SK-N-SH treated with all-trans-retinoic acid at 6 μM for 48 hours (cell line): ENCODE data around the gene CPT1A.

Experiments
- ATAC-seq: fragments of 200-7000 bp; cut with Tn5 transposase; 3 replicates; pipeline ENCODE4 v1.9.1; 2020; ENCODE audit warnings: mild to moderate bottlenecking, moderate library complexity
- ARNTL ChIP-seq: fragments of 450-650 bp; formaldehyde crosslinking; IDR thresholded peaks from 2 replicates; pipeline ENCODE4 v1.5.0; 2020; ENCODE audit warnings: low read depth, mild to moderate bottlenecking, moderate library complexity, borderline replicate concordance
- BACH2 ChIP-seq: fragments of 250-450 bp; sonication (Bioruptor Pico); IDR thresholded peaks from 2 replicates; pipeline ENCODE4 v1.9.0; 2021; ENCODE audit warnings: mild to moderate bottlenecking, borderline replicate concordance
- CSDC2 ChIP-seq: fragments of 250-450 bp; sonication (Bioruptor Pico); IDR thresholded peaks from 2 replicates; pipeline ENCODE4 v1.5.0; 2020; ENCODE audit warnings: mild to moderate bottlenecking, moderate library complexity
- ESRRG ChIP-seq: fragments of 250-450 bp; sonication (Bioruptor Pico); IDR thresholded peaks from 2 replicates; pipeline ENCODE4 v1.6.1; 2021; ENCODE audit warnings: mild to moderate bottlenecking
- GLIS3 ChIP-seq: fragments of 250-450 bp; sonication (Bioruptor Pico); IDR thresholded peaks from 2 replicates; pipeline ENCODE4 v1.5.0; 2020; ENCODE audit warnings: mild to moderate bottlenecking, moderate library complexity
- ISL1 ChIP-seq: fragments of 250-450 bp; sonication (Bioruptor Pico); IDR thresholded peaks from 2 replicates; pipeline ENCODE4 v2.1.2; 2022; ENCODE audit warnings: mild to moderate bottlenecking, moderate library complexity
- OSR1 ChIP-seq: fragments of 250-450 bp; sonication (Bioruptor Pico); IDR thresholded peaks from 2 replicates; pipeline ENCODE4 v1.8.0; 2022; ENCODE audit warnings: moderate library complexity, mild to moderate bottlenecking, inconsistent platforms
- PPARA ChIP-seq: fragments of 250-450 bp; sonication (Bioruptor Pico); IDR thresholded peaks from 2 replicates; pipeline ENCODE4 v1.5.0; 2020; ENCODE audit warnings: mild to moderate bottlenecking, borderline replicate concordance
- RARB ChIP-seq: fragments of 250-450 bp; sonication (Bioruptor Pico); IDR thresholded peaks from 2 replicates; pipeline ENCODE4 v1.8.0; 2021; ENCODE audit warnings: mild to moderate bottlenecking, moderate library complexity
- SNAI2 ChIP-seq: fragments of 250-450 bp; sonication (Bioruptor Pico); IDR thresholded peaks from 2 replicates; pipeline ENCODE4 v1.5.0; 2020; ENCODE audit warnings: mild to moderate bottlenecking, moderate library complexity
- TCF4 ChIP-seq: fragments of 250-450 bp; sonication (Bioruptor Pico); IDR thresholded peaks from 2 replicates; pipeline ENCODE4 v1.8.0; 2021; ENCODE audit warnings: mild to moderate bottlenecking, moderate library complexity, borderline replicate concordance
- TOX ChIP-seq: fragments of 250-450 bp; sonication (Bioruptor Pico); IDR thresholded peaks from 2 replicates; pipeline ENCODE4 v1.8.0; 2021; ENCODE audit warnings: mild to moderate bottlenecking, moderate library complexity, borderline replicate concordance
- ZC3H10 ChIP-seq: fragments of 250-450 bp; sonication (Bioruptor Pico); IDR thresholded peaks from 2 replicates; pipeline ENCODE4 v1.5.1; 2021; ENCODE audit warnings: mild to moderate bottlenecking, moderate library complexity
- ZFP3 ChIP-seq: fragments of 250-450 bp; sonication (Bioruptor Pico); IDR thresholded peaks from 2 replicates; pipeline ENCODE4 v1.5.0; 2020; ENCODE audit warnings: mild to moderate bottlenecking, moderate library complexity
- ZFP30 ChIP-seq: fragments of 450-650 bp; formaldehyde crosslinking; IDR thresholded peaks from 2 replicates; pipeline ENCODE4 v1.5.0; 2022; ENCODE audit warnings: mild to moderate bottlenecking, moderate library complexity
- ZNF565 ChIP-seq: fragments of 450-650 bp; formaldehyde crosslinking; conservative IDR thresholded peaks from 2 replicates; pipeline ENCODE4 v1.5.0; 2020; ENCODE audit warnings: low read depth, mild to moderate bottlenecking, moderate library complexity
- ZNF70 ChIP-seq: fragments of 450-650 bp; formaldehyde crosslinking; IDR thresholded peaks from 2 replicates; pipeline ENCODE4 v1.5.0; 2020; ENCODE audit warnings: mild to moderate bottlenecking, moderate library complexity
- ZNF8 ChIP-seq: fragments of 450-650 bp; formaldehyde crosslinking; IDR thresholded peaks from 2 replicates; pipeline ENCODE4 v1.5.0; 2020; ENCODE audit warnings: mild to moderate bottlenecking, moderate library complexity
- TF ChIP-seq, protein P1 (sequence below): fragments of 250-450 bp; sonication (Bioruptor Pico); IDR thresholded peaks from 2 replicates; pipeline ENCODE4 v1.8.0; 2020; ENCODE audit warnings: mild to moderate bottlenecking, moderate library complexity, borderline replicate concordance
- TF ChIP-seq, protein P2 (sequence below): fragments of 250-450 bp; sonication (Bioruptor Pico); IDR thresholded peaks from 2 replicates; pipeline ENCODE4 v1.5.1; 2021; ENCODE audit warnings: mild to moderate bottlenecking, moderate library complexity
- TF ChIP-seq, protein P3 (sequence below): fragments of 250-450 bp; sonication (Bioruptor Pico); IDR thresholded peaks from 2 replicates; pipeline ENCODE4 v1.5.0; 2020; ENCODE audit warnings: mild to moderate bottlenecking, moderate library complexity
- TF ChIP-seq, protein P4 (sequence below): fragments of 250-450 bp; sonication (Bioruptor Pico); IDR thresholded peaks from 2 replicates; pipeline ENCODE4 v1.5.1; 2020; ENCODE audit warnings: low read depth, mild to moderate bottlenecking, moderate library complexity

Gene CPT1A

DNA sequence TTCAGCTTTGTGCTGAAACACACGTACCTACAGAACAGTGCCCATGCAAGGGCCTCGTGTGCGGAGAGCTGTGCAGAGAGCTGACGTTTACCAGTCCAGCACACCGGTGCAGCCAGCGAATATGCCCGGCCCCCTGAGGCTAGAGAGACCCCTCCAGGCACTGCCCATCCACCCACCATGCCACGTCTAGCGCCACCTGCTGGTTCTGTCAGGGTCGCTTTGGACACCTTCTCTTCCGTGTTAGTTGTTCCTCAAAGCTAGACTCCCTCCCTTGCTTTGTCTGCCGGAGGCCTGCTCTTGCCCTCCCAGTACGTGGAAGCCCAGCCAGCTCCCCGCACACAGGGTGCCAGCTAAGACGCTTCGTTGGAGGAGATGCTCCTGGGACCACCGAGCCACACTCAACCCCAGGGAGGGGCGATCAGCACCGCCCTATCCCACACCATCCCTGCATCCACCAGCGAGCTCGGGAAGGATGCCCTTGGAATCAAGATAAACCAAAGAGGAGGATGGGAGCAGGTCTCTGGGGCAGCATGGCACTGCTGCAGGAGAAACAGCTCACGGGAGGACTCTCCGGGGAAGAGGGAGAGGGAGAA is 43.4 kb downstream of the CPT1A start:
- TF ChIP-seq, protein P1, sequence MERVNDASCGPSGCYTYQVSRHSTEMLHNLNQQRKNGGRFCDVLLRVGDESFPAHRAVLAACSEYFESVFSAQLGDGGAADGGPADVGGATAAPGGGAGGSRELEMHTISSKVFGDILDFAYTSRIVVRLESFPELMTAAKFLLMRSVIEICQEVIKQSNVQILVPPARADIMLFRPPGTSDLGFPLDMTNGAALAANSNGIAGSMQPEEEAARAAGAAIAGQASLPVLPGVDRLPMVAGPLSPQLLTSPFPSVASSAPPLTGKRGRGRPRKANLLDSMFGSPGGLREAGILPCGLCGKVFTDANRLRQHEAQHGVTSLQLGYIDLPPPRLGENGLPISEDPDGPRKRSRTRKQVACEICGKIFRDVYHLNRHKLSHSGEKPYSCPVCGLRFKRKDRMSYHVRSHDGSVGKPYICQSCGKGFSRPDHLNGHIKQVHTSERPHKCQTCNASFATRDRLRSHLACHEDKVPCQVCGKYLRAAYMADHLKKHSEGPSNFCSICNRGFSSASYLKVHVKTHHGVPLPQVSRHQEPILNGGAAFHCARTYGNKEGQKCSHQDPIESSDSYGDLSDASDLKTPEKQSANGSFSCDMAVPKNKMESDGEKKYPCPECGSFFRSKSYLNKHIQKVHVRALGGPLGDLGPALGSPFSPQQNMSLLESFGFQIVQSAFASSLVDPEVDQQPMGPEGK (CRISPR knock-in tag) = no peak
- TF ChIP-seq SNAI2 (CRISPR knock-in tag) (no peak), TCF4 (CRISPR knock-in tag) (no peak), ZFP30 (no peak), RARB (CRISPR knock-in tag) (no peak), BACH2 (CRISPR knock-in tag) (no peak), ISL1 (no peak), GLIS3 (no peak), ZFP3 (CRISPR knock-in tag) (no peak), PPARA (no peak), ESRRG (CRISPR knock-in tag) (no peak), CSDC2 (CRISPR knock-in tag) (no peak), ZNF8 (CRISPR knock-in tag) (no peak), OSR1 (no peak), ZNF70 (CRISPR knock-in tag) (no peak), ZNF565 (CRISPR knock-in tag) (no peak)
- TF ChIP-seq, protein P2, sequence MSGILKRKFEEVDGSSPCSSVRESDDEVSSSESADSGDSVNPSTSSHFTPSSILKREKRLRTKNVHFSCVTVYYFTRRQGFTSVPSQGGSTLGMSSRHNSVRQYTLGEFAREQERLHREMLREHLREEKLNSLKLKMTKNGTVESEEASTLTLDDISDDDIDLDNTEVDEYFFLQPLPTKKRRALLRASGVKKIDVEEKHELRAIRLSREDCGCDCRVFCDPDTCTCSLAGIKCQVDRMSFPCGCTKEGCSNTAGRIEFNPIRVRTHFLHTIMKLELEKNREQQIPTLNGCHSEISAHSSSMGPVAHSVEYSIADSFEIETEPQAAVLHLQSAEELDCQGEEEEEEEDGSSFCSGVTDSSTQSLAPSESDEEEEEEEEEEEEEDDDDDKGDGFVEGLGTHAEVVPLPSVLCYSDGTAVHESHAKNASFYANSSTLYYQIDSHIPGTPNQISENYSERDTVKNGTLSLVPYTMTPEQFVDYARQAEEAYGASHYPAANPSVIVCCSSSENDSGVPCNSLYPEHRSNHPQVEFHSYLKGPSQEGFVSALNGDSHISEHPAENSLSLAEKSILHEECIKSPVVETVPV = no peak
- TF ChIP-seq, protein P3, sequence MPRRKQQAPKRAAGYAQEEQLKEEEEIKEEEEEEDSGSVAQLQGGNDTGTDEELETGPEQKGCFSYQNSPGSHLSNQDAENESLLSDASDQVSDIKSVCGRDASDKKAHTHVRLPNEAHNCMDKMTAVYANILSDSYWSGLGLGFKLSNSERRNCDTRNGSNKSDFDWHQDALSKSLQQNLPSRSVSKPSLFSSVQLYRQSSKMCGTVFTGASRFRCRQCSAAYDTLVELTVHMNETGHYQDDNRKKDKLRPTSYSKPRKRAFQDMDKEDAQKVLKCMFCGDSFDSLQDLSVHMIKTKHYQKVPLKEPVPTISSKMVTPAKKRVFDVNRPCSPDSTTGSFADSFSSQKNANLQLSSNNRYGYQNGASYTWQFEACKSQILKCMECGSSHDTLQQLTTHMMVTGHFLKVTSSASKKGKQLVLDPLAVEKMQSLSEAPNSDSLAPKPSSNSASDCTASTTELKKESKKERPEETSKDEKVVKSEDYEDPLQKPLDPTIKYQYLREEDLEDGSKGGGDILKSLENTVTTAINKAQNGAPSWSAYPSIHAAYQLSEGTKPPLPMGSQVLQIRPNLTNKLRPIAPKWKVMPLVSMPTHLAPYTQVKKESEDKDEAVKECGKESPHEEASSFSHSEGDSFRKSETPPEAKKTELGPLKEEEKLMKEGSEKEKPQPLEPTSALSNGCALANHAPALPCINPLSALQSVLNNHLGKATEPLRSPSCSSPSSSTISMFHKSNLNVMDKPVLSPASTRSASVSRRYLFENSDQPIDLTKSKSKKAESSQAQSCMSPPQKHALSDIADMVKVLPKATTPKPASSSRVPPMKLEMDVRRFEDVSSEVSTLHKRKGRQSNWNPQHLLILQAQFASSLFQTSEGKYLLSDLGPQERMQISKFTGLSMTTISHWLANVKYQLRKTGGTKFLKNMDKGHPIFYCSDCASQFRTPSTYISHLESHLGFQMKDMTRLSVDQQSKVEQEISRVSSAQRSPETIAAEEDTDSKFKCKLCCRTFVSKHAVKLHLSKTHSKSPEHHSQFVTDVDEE = no peak
- peak; percentile 74 for ATAC-seq

DNA sequence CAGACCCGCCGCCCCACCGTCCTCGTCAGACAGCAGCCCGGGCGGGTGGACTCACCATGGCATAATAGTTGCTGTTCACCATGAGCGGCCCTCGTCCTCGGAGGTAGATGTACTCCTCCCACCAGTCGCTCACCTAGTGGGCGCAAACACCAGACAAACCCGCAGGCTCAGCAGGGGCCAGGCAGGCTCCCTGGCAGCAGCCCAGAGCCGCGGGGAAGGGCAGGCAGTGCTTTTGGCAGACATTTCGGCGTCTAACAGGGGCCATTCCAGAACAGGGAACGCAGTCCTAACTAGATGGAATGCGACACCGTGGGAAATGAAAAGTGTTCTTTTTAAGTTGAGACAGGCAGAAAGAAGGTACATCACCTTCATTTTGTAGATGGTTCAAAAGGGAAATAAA is 44.9 kb downstream of the CPT1A start:
- ATAC-seq = no peak
- TF ChIP-seq RARB (CRISPR knock-in tag) = no peak
- no peak for TF ChIP-seq TCF4 (CRISPR knock-in tag)
- no peak for TF ChIP-seq ZFP30
- TF ChIP-seq ISL1 = no peak
- TF ChIP-seq BACH2 (CRISPR knock-in tag) = no peak
- TF ChIP-seq ARNTL (CRISPR knock-in tag) = no peak
- TF ChIP-seq, protein P3 = no peak
- TF ChIP-seq TOX = no peak
- no peak for TF ChIP-seq ZC3H10
- TF ChIP-seq, protein P4, sequence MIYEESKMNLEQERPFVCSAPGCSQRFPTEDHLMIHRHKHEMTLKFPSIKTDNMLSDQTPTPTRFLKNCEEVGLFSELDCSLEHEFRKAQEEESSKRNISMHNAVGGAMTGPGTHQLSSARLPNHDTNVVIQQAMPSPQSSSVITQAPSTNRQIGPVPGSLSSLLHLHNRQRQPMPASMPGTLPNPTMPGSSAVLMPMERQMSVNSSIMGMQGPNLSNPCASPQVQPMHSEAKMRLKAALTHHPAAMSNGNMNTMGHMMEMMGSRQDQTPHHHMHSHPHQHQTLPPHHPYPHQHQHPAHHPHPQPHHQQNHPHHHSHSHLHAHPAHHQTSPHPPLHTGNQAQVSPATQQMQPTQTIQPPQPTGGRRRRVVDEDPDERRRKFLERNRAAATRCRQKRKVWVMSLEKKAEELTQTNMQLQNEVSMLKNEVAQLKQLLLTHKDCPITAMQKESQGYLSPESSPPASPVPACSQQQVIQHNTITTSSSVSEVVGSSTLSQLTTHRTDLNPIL = no peak
- TF ChIP-seq ESRRG (CRISPR knock-in tag) = no peak
- TF ChIP-seq, protein P1 (CRISPR knock-in tag) = no peak
- TF ChIP-seq, protein P2 = no peak
- TF ChIP-seq ZNF8 (CRISPR knock-in tag) = no peak
- no peak for TF ChIP-seq ZFP3 (CRISPR knock-in tag)
- TF ChIP-seq CSDC2 (CRISPR knock-in tag) = no peak
- TF ChIP-seq GLIS3 = no peak
- no peak for TF ChIP-seq ZNF565 (CRISPR knock-in tag)
- TF ChIP-seq ZNF70 (CRISPR knock-in tag) = no peak
